HepG2 (cell line): ENCODE measurements around the gene PTRH2. TPM values are rescaled to one million over a fixed set of nuclear protein-coding genes. Genes with fewer than 3 reads are reported as not detected.

ENCODE experiments used
- ATAC-seq: fragments of 200-7000 bp; cut with Tn5 transposase; 3 replicates; pipeline ENCODE4 v1.9.1; 2020; ENCODE audit warnings: mild to moderate bottlenecking, moderate library complexity
- BruUV-seq: library from RNA; stranded (reverse); fragments of 400-500 nt; replicated peaks from 2 replicates; lab custom pipeline; 2021; lab: Mats Ljungman, UMichigan
- CTCF ChIA-PET: fragments of 300-600 bp; formaldehyde crosslinking; extraction: SDS; loops from one replicate; lab custom pipeline; 2021; ENCODE audit warnings: low total read pairs, inconsistent platforms, low intra/inter-chr PET ratio; lab: Yijun Ruan, JAX
- POLR2A ChIA-PET: fragments of 350-600 bp; sonication (Branson Sonifier 250); formaldehyde crosslinking; loops from one replicate; lab custom pipeline; 2020; ENCODE audit warnings: antibody characterized with exemption, inconsistent platforms; lab: Yijun Ruan, JAX
- DNase-seq: peaks from one replicate; pipeline ENCODE4 v3.0.0-alpha.2; 2015; ENCODE audit warnings: low spot score
- FAIRE-seq: peaks from 3 replicates; lab custom pipeline; 2011; peaks lifted over from hg19 to GRCh38; lab: Jason Lieb, UNC
- H2AFZ ChIP-seq: one replicate; pipeline ENCODE4 v1.6.1; 2011; ENCODE audit warnings: low read length, inconsistent platforms
- H3K27ac ChIP-seq: fragments of 300-600 bp; 3 replicates; pipeline ENCODE4 v1.8.0; 2011; ENCODE audit warnings: mixed run types, mild to moderate bottlenecking, mixed read lengths, low read length, inconsistent platforms; ENCODE audit not compliant: insufficient read depth; ENCODE audit errors: extremely low read length
- H3K27me3 ChIP-seq, 2 experiments: fragments of 200-600 bp in 1 of 2; 2 replicates in 1 of 2; 3 replicates in 1 of 2; pipeline versions ENCODE4 v1.6.0 to v1.8.0; 2011; ENCODE audit warnings: low read length in 2 of 2, mild to moderate bottlenecking in 2 of 2, moderate library complexity in 2 of 2, inconsistent platforms in 1 of 2; ENCODE audit not compliant: insufficient read depth in 2 of 2, control insufficient read depth in 1 of 2
- H3K36me3 ChIP-seq, 2 experiments: fragments of 200-600 bp in 1 of 2; replicated peaks in 1 of 2; 2 replicates in 1 of 2; 3 replicates in 1 of 2; pipeline versions ENCODE4 v1.5.1 to v1.8.0; 2011; ENCODE audit warnings: low read length in 2 of 2, inconsistent platforms in 1 of 2; ENCODE audit not compliant: insufficient read depth in 2 of 2, control insufficient read depth in 1 of 2
- H3K4me1 ChIP-seq: 2 replicates; pipeline ENCODE4 v1.5.1; 2012; ENCODE audit warnings: low read length, inconsistent platforms; ENCODE audit not compliant: insufficient read depth
- H3K4me2 ChIP-seq: 2 replicates; pipeline ENCODE4 v1.6.0; 2011; ENCODE audit warnings: low read depth, low read length, inconsistent platforms
- H3K4me3 ChIP-seq, 3 experiments: fragments of 200-600 bp in 1 of 3; sonication (generic), shearing (Covaris generic) in 1 of 3; replicated peaks in 1 of 3; 2 replicates each; pipeline ENCODE4 v1.5.1; 2011 to 2016; ENCODE audit warnings: low read length in 3 of 3, inconsistent platforms in 2 of 3, low read depth in 2 of 3, mild to moderate bottlenecking in 2 of 3, control low read depth in 1 of 3, mixed read lengths in 1 of 3; ENCODE audit not compliant: insufficient read depth in 1 of 3
- H3K79me2 ChIP-seq: one replicate; pipeline ENCODE4 v1.6.1; 2011; ENCODE audit warnings: low read length, inconsistent platforms; ENCODE audit not compliant: insufficient read depth
- H3K9ac ChIP-seq: 2 replicates; pipeline ENCODE4 v1.6.0; 2011; ENCODE audit warnings: mild to moderate bottlenecking, low read depth, low read length, inconsistent platforms; ENCODE audit not compliant: insufficient read depth
- H3K9me3 ChIP-seq: 2 replicates; pipeline ENCODE4 v1.5.1; 2012; ENCODE audit warnings: mild to moderate bottlenecking, low read length
- H4K20me1 ChIP-seq: 2 replicates; pipeline ENCODE4 v1.6.0; 2011; ENCODE audit warnings: inconsistent platforms, mild to moderate bottlenecking, low read length, moderate library complexity; ENCODE audit not compliant: insufficient read depth
- ESRRA ChIP-seq: sonication (generic); formaldehyde crosslinking; IDR thresholded peaks from 2 replicates; pipeline ENCODE4 v1.5.1; 2020; ENCODE audit warnings: mild to moderate bottlenecking, low read depth, missing genetic modification reagents
- IKZF1 ChIP-seq: fragments of 450-650 bp; IDR thresholded peaks from 2 replicates; pipeline ENCODE4 v1.7.1; 2016
- PAXIP1 ChIP-seq: sonication (generic); formaldehyde crosslinking; conservative IDR thresholded peaks from 2 replicates; pipeline ENCODE4 v1.4.0; 2020; ENCODE audit warnings: mild to moderate bottlenecking, missing genetic modification reagents, moderate library complexity
- SOX13 ChIP-seq, 3 experiments: fragments of 450-650 bp in 1 of 3; sonication (generic) in 1 of 3; formaldehyde crosslinking in 1 of 3; IDR thresholded peaks in 2 of 3; conservative IDR thresholded peaks in 1 of 3; 2 replicates each; pipeline versions ENCODE4 v1.5.0 to v1.6.1; 2016 to 2020; ENCODE audit warnings: antibody characterized with exemption in 1 of 3, mild to moderate bottlenecking in 1 of 3, missing compliant biosample characterization in 1 of 3, missing genetic modification reagents in 1 of 3, moderate library complexity in 1 of 3
- ZGPAT ChIP-seq: IDR thresholded peaks from 2 replicates; pipeline ENCODE4 v1.6.1; 2016; ENCODE audit warnings: mild to moderate bottlenecking
- ZNF652 ChIP-seq: IDR thresholded peaks from 2 replicates; pipeline ENCODE4 v1.6.1; 2016; ENCODE audit warnings: low read depth, borderline replicate concordance
- WGBS: methylation state at CpG from one replicate; pipeline ENCODE4 v1.1.6; 2017; ENCODE audit warnings: low lambda C conversion rate; 5-methylcytosine and 5-hydroxymethylcytosine counted together
- in situ Hi-C: cut with HindIII; loops from 2 replicates; pipeline ENCODE4 v1.10.0; 2017; ENCODE audit warnings: low pct_unique_long_range_greater_than_20kb; ENCODE audit not compliant: extremely low pct_ligation_motif_present
- intact Hi-C: fragments of 100-400 bp; cut with micrococcal nuclease; formaldehyde crosslinking; loops from one replicate; pipeline ENCODE4 v1.10.0; 2022; ENCODE audit not compliant: unreplicated experiment
- polyA plus RNA-seq, 8 experiments: library from polyadenylated mRNA; depleted of rRNA in 3 of 8; stranded (reverse) in 7 of 8; unstranded in 1 of 8; fragments of >200 nt; fragmentation: Illumina TruSeq in 4 of 8; extraction: Trizol in 4 of 8; gene quantifications; 2 replicates each; pipeline versions ENCODE4 v1.2.1 to v1.2.3, GENCODE V29; 2011 to 2016; ENCODE audit warnings: low read depth in 4 of 8, missing spikeins in 1 of 8, mixed read lengths in 1 of 8; ENCODE audit not compliant: insufficient read depth in 1 of 8
- total RNA-seq, 5 experiments: library from RNA; depleted of rRNA; stranded (reverse); fragments of >200 nt; fragmentation: Illumina TruSeq; extraction: Trizol; gene quantifications; 2 replicates each; pipeline ENCODE4 v1.2.3, GENCODE V29; 2016; ENCODE audit warnings: low read depth in 1 of 5
- TF ChIP-seq, protein P1 (sequence below): sonication (generic); formaldehyde crosslinking; IDR thresholded peaks from 2 replicates; pipeline ENCODE4 v1.4.0; 2020; ENCODE audit warnings: low read depth, missing genetic modification reagents

Gene PTRH2
- total and polyA plus RNA-seq, 2 of the 13 experiments (the other 11 are each of a cell fraction or from before 2014, with no cell fraction given) = 67.7 to 83.3 TPM

DNA sequence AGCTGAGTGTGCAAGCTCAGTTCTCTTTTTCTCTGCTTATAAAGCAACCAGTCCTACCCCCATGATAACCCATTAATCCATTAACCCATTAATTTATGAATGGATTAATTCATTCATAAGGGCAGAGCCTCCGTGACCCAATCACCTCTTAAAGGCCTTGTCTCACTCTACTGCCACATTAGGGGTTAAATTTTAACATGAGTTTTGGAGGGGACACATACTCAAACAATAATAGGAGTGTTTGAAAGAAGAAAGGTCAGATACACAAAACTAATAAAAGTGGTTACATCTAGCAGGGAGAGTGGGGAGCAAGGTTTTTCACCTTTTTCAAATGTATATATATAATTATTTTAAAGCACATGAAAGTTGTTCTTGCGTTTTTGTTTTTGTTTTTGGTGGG, 7.0 kb upstream of the PTRH2 start:
- Histone ChIP-seq H3K9me3 (no peaks in the 10 kb centered on the region), H3K27me3 (no peaks in the 10 kb centered on the region), H3K9ac (no peak overlapping the region), H3K36me3 (peaks cover 2 to 5% of the 10 kb centered on the region in 2 experiments; a peak in 2 of 5 replicates), H3K4me3 (0 out of 6 replicates have a peak overlapping the region, but pooled peaks of 1 of the 3 experiments have one; percentile 13), H2AFZ (no peak overlapping the region), H3K4me2 (peak overlapping the region; percentile 59), H3K27ac (peak overlapping the region; percentile 39), H3K79me2 (peaks cover 93% of the 10 kb centered on the region), H3K4me1 (peaks cover 68% of the 10 kb centered on the region), H4K20me1 (no peaks in the 10 kb centered on the region; the same call in 1 of the 2 replicates)
- no peak for TF ChIP-seq IKZF1
- TF ChIP-seq PAXIP1 (CRISPR knock-in tag) = 0 out of 2 replicates have a peak, but pooled peaks have one; percentile 25
- no peak for TF ChIP-seq ZGPAT (CRISPR knock-in tag)
- TF ChIP-seq ESRRA = no peak
- peak; percentile 91 for TF ChIP-seq ZNF652 (CRISPR knock-in tag)
- no peak for TF ChIP-seq SOX13 (IDR thresholded peaks at IDR 0.05)
- peak in 1 of 2 experiments; percentile 2; a peak in 1 of 4 replicates for TF ChIP-seq SOX13 (CRISPR knock-in tag; conservative IDR thresholded peaks at IDR 0.05 in 1 of 2, IDR thresholded peaks at IDR 0.05 in 1 of 2)
- TF ChIP-seq, protein P1, sequence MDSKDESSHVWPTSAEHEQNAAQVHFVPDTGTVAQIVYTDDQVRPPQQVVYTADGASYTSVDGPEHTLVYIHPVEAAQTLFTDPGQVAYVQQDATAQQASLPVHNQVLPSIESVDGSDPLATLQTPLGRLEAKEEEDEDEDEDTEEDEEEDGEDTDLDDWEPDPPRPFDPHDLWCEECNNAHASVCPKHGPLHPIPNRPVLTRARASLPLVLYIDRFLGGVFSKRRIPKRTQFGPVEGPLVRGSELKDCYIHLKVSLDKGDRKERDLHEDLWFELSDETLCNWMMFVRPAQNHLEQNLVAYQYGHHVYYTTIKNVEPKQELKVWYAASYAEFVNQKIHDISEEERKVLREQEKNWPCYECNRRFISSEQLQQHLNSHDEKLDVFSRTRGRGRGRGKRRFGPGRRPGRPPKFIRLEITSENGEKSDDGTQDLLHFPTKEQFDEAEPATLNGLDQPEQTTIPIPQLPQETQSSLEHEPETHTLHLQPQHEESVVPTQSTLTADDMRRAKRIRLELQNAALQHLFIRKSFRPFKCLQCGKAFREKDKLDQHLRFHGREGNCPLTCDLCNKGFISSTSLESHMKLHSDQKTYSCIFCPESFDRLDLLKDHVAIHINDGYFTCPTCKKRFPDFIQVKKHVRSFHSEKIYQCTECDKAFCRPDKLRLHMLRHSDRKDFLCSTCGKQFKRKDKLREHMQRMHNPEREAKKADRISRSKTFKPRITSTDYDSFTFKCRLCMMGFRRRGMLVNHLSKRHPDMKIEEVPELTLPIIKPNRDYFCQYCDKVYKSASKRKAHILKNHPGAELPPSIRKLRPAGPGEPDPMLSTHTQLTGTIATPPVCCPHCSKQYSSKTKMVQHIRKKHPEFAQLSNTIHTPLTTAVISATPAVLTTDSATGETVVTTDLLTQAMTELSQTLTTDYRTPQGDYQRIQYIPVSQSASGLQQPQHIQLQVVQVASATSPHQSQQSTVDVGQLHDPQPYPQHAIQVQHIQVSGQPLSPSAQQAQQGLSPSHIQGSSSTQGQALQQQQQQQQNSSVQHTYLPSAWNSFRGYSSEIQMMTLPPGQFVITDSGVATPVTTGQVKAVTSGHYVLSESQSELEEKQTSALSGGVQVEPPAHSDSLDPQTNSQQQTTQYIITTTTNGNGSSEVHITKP = no peak
- WGBS = 64% methylated on average over 2 of the region's 2 CpGs
- no TSS peak for BruUV-seq
- intact Hi-C loops (no loop called here), in situ Hi-C loops (no loop called here)
- FAIRE-seq = no peak
- peak; percentile 44 for ATAC-seq
- POLR2A ChIA-PET = no interaction called here
- CTCF ChIA-PET = no interaction called here
- no peak for DNase-seq
